Natural killer cell (primary cell): ENCODE measurements around the gene TRAF3IP1. TPM values are rescaled to one million over a fixed set of nuclear protein-coding genes. Genes with fewer than 3 reads are reported as not detected.
A peak's percentile ranks its signal among the peaks of the same experiment; 100 is the strongest.
"Not testable (repeated sequence)": the region's sequence is repeated elsewhere in the genome, so short reads cannot be mapped to it uniquely, and the experiment has no call there.

Experiments used
- ATAC-seq, 3 donors: fragments of 150-1000 bp in 2 of 3; fragments of 200-7000 bp in 1 of 3; cut with Tn5 transposase; 1 replicate in 1 of 3; 2 replicates in 2 of 3; pipeline ENCODE4 v1.10.0; 2021; ENCODE audit warnings: mild to moderate bottlenecking in 2 of 3, moderate library complexity in 2 of 3
- DNase-seq, 2 donors: peaks; one replicate each; pipeline versions ENCODE4 v3.0.0 to v3.0.0-alpha.2; 2013 to 2021; ENCODE audit warnings: mixed read lengths in 1 of 2
- H3K27ac ChIP-seq: one replicate; pipeline ENCODE4 v1.5.1; 2013; ENCODE audit warnings: mild to moderate bottlenecking, low read length
- H3K27me3 ChIP-seq: one replicate; pipeline ENCODE4 v1.6.1; 2013; ENCODE audit warnings: low read length; ENCODE audit not compliant: control insufficient read depth, insufficient read depth
- H3K36me3 ChIP-seq: one replicate; pipeline ENCODE4 v1.6.1; 2013; ENCODE audit warnings: low read length; ENCODE audit not compliant: control insufficient read depth, insufficient read depth
- H3K4me1 ChIP-seq: one replicate; pipeline ENCODE4 v1.6.1; 2013; ENCODE audit warnings: low read length; ENCODE audit not compliant: control insufficient read depth, insufficient read depth
- H3K4me3 ChIP-seq: one replicate; pipeline ENCODE4 v1.5.1; 2013; ENCODE audit warnings: low read length
- H3K9me3 ChIP-seq: one replicate; pipeline ENCODE4 v1.6.1; 2013; ENCODE audit warnings: low read length; ENCODE audit not compliant: control insufficient read depth, insufficient read depth
- H3K27ac Mint-ChIP-seq, 2 donors: one replicate each; pipeline ENCODE4 v1.8.0; 2022; ENCODE audit warnings: mild to moderate bottlenecking in 2 of 2, mixed read lengths in 2 of 2, moderate library complexity in 1 of 2
- H3K27me3 Mint-ChIP-seq, 2 donors: one replicate each; pipeline ENCODE4 v1.8.0; 2022; ENCODE audit warnings: low read depth in 2 of 2, mixed read lengths in 2 of 2
- H3K36me3 Mint-ChIP-seq: one replicate; pipeline ENCODE4 v1.8.0; 2022; ENCODE audit warnings: mixed read lengths
- H3K4me1 Mint-ChIP-seq, 2 donors: one replicate each; pipeline ENCODE4 v1.8.0; 2022; ENCODE audit warnings: mixed read lengths in 2 of 2
- H3K4me3 Mint-ChIP-seq: one replicate; pipeline ENCODE4 v1.8.0; 2022; ENCODE audit warnings: mild to moderate bottlenecking, moderate library complexity, mixed read lengths
- H3K9me3 Mint-ChIP-seq, 2 donors: one replicate each; pipeline ENCODE4 v1.8.0; 2022; ENCODE audit warnings: mixed read lengths in 2 of 2
- CTCF ChIP-seq: fragments of 200-600 bp; IDR thresholded peaks from one replicate; pipeline ENCODE4 v1.8.0; 2022; ENCODE audit warnings: antibody characterized with exemption
- WGBS: methylation state at CpG from one replicate; pipeline ENCODE4 v1.1.7; 2013; ENCODE audit warnings: missing lambda C conversion rate; ENCODE audit not compliant: insufficient coverage; 5-methylcytosine and 5-hydroxymethylcytosine counted together
- intact Hi-C: fragments of 100-400 bp; cut with micrococcal nuclease; formaldehyde crosslinking; loops from one replicate; pipeline ENCODE4 v1.14.2; 2022
- total RNA-seq, 4 donors: library from RNA; stranded (reverse); fragments of 120-200 nt in 1 of 4; gene quantifications; one replicate each; pipeline versions ENCODE4 v1.2.3 to v1.2.4, GENCODE V29; 2013 to 2022

Gene TRAF3IP1
- total RNA-seq, 3 donors from 2014 or later (not counting 1 experiment from before 2014, with no cell fraction given) = 9.7 to 11.9 (median 11.3) TPM

GRCh38 chr2:238441262-238442114, 121.2 kb downstream of the TRAF3IP1 start:
- peak overlapping the region; percentile 50 to 62 for H3K27ac Mint-ChIP-seq
- peaks cover 59 to 67% of the 10 kb centered on the region in 2 donors for H3K4me1 Mint-ChIP-seq
- peaks cover 62% of the 10 kb centered on the region for H3K36me3 ChIP-seq
- TF ChIP-seq CTCF = no peak
- no peak overlapping the region for H3K4me3 ChIP-seq
- no peak overlapping the region for H3K4me3 Mint-ChIP-seq
- no peak overlapping the region for H3K27ac ChIP-seq
- H3K4me1 ChIP-seq = no peaks in the 10 kb centered on the region
- WGBS = 93% methylated on average over 16 of the region's 17 CpGs
- H3K27me3 ChIP-seq = no peaks in the 10 kb centered on the region
- H3K36me3 Mint-ChIP-seq = peaks cover 21% of the 10 kb centered on the region
- H3K9me3 ChIP-seq = no peaks in the 10 kb centered on the region
- no peaks in the 10 kb centered on the region for H3K27me3 Mint-ChIP-seq
- no peaks in the 10 kb centered on the region for H3K9me3 Mint-ChIP-seq
- ATAC-seq (no peak), DNase-seq (no peak)
- intact Hi-C loops = no loop called here

GRCh38 chr2:238442257-238442656, 121.9 kb downstream of the TRAF3IP1 start:
- H3K4me3 ChIP-seq, H3K9me3 ChIP-seq, intact Hi-C loops, H3K27ac ChIP-seq, H3K9me3 Mint-ChIP-seq, H3K4me1 ChIP-seq, H3K4me3 Mint-ChIP-seq, ATAC-seq, H3K27me3 Mint-ChIP-seq, DNase-seq, H3K27me3 ChIP-seq: not testable (repeated sequence)
- H3K36me3 ChIP-seq = peaks cover 63% of the 10 kb centered on the region
- H3K27ac Mint-ChIP-seq = peak overlapping the region; percentile 35 to 37
- peaks cover 57 to 64% of the 10 kb centered on the region in 2 donors for H3K4me1 Mint-ChIP-seq
- H3K36me3 Mint-ChIP-seq = peaks cover 23% of the 10 kb centered on the region
- WGBS = 90% methylated on average over 5 of the region's 6 CpGs

- intact Hi-C loops = no loop called here
- ATAC-seq (no peak), DNase-seq (no peak)
- Histone ChIP-seq H3K4me1 (no peaks in the 10 kb centered on the region), H3K9me3 (no peaks in the 10 kb centered on the region), H3K27me3 (no peaks in the 10 kb centered on the region), H3K27ac (no peak overlapping the region), H3K4me3 (no peak overlapping the region), H3K36me3 (peaks cover 66% of the 10 kb centered on the region)
- Mint-ChIP-seq H3K36me3 (peaks cover 27% of the 10 kb centered on the region), H3K9me3 (no peaks in the 10 kb centered on the region), H3K27me3 (no peaks in the 10 kb centered on the region), H3K4me3 (no peak overlapping the region), H3K4me1 (peaks cover 53 to 59% of the 10 kb centered on the region in 2 donors), H3K27ac (no peak overlapping the region)
- WGBS = 96% methylated on average over 13 of the region's 13 CpGs
- TF ChIP-seq CTCF = no peak
Measured at GRCh38 chr2:238444242-238444641, 123.9 kb downstream of the TRAF3IP1 start.

- Mint-ChIP-seq H3K27ac (peak overlapping the region in 1 of 2 donors; percentile 31), H3K4me3 (no peak overlapping the region), H3K27me3 (no peaks in the 10 kb centered on the region), H3K9me3 (no peaks in the 10 kb centered on the region), H3K36me3 (peaks cover 27% of the 10 kb centered on the region), H3K4me1 (peaks cover 50 to 55% of the 10 kb centered on the region in 2 donors)
- Histone ChIP-seq H3K4me3 (no peak overlapping the region), H3K36me3 (peaks cover 63% of the 10 kb centered on the region), H3K27ac (no peak overlapping the region), H3K9me3 (no peaks in the 10 kb centered on the region), H3K27me3 (no peaks in the 10 kb centered on the region), H3K4me1 (no peaks in the 10 kb centered on the region)
- 96% methylated on average over 16 of the region's 17 CpGs for WGBS
- ATAC-seq (no peak), DNase-seq (no peak)
- no peak for TF ChIP-seq CTCF
- intact Hi-C loops = no loop called here
Measured at GRCh38 chr2:238445409-238446190, 125.3 kb downstream of the TRAF3IP1 start.
